DND-41 (cell line): ENCODE data around the gene E2F4.

ENCODE experiments used
- EZH2 ChIP-seq: IDR thresholded peaks from 3 replicates; pipeline ENCODE4 v1.6.1; 2012; ENCODE audit warnings: borderline replicate concordance, low read depth, mild to moderate bottlenecking, moderate library complexity, low read length, inconsistent platforms; ENCODE audit not compliant: severe bottlenecking
- TF ChIP-seq, protein P1 (sequence below): IDR thresholded peaks from 2 replicates; pipeline ENCODE4 v1.5.1; 2012; ENCODE audit warnings: borderline replicate concordance, low read length, moderate library complexity, mild to moderate bottlenecking; ENCODE audit not compliant: poor library complexity, severe bottlenecking; ENCODE audit errors: extremely low read depth

DNA sequence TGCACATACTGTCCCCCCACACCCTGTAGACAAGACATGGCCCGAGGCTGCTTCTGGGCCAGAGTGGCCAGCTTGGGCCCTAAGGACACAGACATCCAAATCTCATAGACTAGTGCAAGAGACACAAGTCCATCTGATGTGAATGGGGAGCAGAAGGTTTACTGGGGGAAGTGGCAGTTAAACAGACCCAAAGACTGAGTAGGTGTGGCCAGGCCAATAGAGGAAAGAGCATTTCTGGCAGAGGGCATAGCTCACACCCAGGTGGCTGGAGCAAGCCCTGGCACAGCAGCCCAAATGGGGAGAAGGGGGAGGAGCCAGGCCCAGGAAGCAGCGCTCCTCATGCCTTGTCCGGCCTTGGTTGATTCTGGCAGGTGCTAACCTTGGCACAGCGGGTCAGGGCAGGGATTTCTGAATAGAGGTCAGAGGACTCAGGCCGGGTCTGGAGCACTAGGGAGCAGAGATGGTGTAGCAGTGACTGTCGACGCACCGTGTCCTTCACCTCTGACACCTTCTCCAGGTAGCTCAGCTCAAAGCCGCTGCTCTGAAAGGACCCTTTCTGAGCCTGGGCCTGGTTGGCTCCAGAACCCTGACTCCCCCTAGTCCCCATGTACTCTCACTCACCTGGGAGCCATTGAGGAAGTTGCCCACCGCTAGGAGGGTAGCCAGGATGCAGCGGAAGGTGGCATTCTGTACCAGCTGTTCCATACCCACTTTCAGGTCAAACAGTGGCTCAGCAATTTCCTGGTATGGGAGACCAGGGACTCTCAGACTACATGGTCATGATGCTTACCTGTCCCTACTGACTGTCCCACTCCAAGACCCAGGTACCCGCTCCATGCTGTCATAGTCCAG lies 39.1 kb downstream of the E2F4 start:
- TF ChIP-seq, protein P1, sequence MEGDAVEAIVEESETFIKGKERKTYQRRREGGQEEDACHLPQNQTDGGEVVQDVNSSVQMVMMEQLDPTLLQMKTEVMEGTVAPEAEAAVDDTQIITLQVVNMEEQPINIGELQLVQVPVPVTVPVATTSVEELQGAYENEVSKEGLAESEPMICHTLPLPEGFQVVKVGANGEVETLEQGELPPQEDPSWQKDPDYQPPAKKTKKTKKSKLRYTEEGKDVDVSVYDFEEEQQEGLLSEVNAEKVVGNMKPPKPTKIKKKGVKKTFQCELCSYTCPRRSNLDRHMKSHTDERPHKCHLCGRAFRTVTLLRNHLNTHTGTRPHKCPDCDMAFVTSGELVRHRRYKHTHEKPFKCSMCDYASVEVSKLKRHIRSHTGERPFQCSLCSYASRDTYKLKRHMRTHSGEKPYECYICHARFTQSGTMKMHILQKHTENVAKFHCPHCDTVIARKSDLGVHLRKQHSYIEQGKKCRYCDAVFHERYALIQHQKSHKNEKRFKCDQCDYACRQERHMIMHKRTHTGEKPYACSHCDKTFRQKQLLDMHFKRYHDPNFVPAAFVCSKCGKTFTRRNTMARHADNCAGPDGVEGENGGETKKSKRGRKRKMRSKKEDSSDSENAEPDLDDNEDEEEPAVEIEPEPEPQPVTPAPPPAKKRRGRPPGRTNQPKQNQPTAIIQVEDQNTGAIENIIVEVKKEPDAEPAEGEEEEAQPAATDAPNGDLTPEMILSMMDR: no peak
- no peak for TF ChIP-seq EZH2
